Panc1 (cell line): ENCODE results near the gene TIE1. TPM values are rescaled to one million over a fixed set of nuclear protein-coding genes. Genes with fewer than 3 reads are reported as not detected.
A peak's percentile ranks its signal among the peaks of the same experiment; 100 is the strongest.

Experiments
- ATAC-seq: fragments of 200-7000 bp; cut with Tn5 transposase; 2 replicates; pipeline ENCODE4 v1.9.1; 2020; ENCODE audit warnings: mild to moderate bottlenecking, moderate library complexity
- BruUV-seq: library from RNA; stranded (reverse); fragments of 400-500 nt; replicated peaks from 2 replicates; lab custom pipeline; 2021; lab: Mats Ljungman, UMichigan
- CTCF ChIA-PET: fragments of 300-600 bp; sonication (Branson Sonifier 250); formaldehyde crosslinking; loops from one replicate; lab custom pipeline; 2022; ENCODE audit warnings: antibody characterized with exemption; lab: Charles Lee
- POLR2A ChIA-PET: fragments of 300-600 bp; sonication (Branson Sonifier 250); formaldehyde crosslinking; loops from one replicate; lab custom pipeline; 2022; ENCODE audit warnings: antibody characterized with exemption; lab: Charles Lee
- DNase-seq: peaks from one replicate; pipeline ENCODE4 v3.0.0-alpha.2; 2010; ENCODE audit warnings: low read depth, low spot score
- H3K27ac ChIP-seq: 2 replicates; pipeline ENCODE4 v1.5.1; 2011; ENCODE audit warnings: mild to moderate bottlenecking, low read length, inconsistent platforms
- H3K27me3 ChIP-seq: fragments of 200-500 bp; sonication (Bioruptor generic); 2 replicates; pipeline ENCODE4 v1.6.0; 2014; ENCODE audit warnings: low read length, inconsistent platforms; ENCODE audit not compliant: control insufficient read depth, insufficient read depth
- H3K36me3 ChIP-seq: fragments of 200-500 bp; sonication (Bioruptor generic); 2 replicates; pipeline ENCODE4 v1.5.1; 2014; ENCODE audit warnings: inconsistent platforms, mild to moderate bottlenecking, low read length, moderate library complexity; ENCODE audit not compliant: control insufficient read depth, insufficient read depth
- H3K4me1 ChIP-seq: 2 replicates; pipeline ENCODE4 v1.5.1; 2011; ENCODE audit warnings: inconsistent platforms, mild to moderate bottlenecking, low read length, moderate library complexity; ENCODE audit not compliant: control insufficient read depth, insufficient read depth
- H3K4me3 ChIP-seq, 2 experiments: 2 replicates each; pipeline ENCODE4 v1.5.1; 2011 to 2012; ENCODE audit warnings: low read depth in 2 of 2, low read length in 2 of 2, mild to moderate bottlenecking in 2 of 2, inconsistent platforms in 1 of 2, moderate library complexity in 1 of 2
- H3K9me3 ChIP-seq: fragments of 200-500 bp; sonication (Bioruptor generic); 2 replicates; pipeline ENCODE4 v1.5.1; 2014; ENCODE audit warnings: low read depth, mild to moderate bottlenecking, inconsistent platforms, low read length, moderate library complexity; ENCODE audit not compliant: control insufficient read depth, insufficient read depth
- POLR2AphosphoS5 ChIP-seq: IDR thresholded peaks from 2 replicates; pipeline ENCODE4 v1.6.1; 2012; ENCODE audit warnings: mild to moderate bottlenecking, low read depth, low read length, moderate library complexity
- REST ChIP-seq, 2 experiments: IDR thresholded peaks; 2 replicates each; pipeline ENCODE4 v1.6.1; 2011 to 2012; ENCODE audit warnings: low read depth in 2 of 2, control low read depth in 1 of 2, low read length in 1 of 2, mild to moderate bottlenecking in 1 of 2, moderate library complexity in 1 of 2; ENCODE audit not compliant: insufficient read depth in 1 of 2
- SIN3A ChIP-seq: IDR thresholded peaks from 2 replicates; pipeline ENCODE4 v1.6.1; 2012; ENCODE audit warnings: low read depth, mild to moderate bottlenecking, low read length, moderate library complexity, borderline replicate concordance; ENCODE audit not compliant: insufficient read depth
- TCF7L2 ChIP-seq: IDR thresholded peaks from 2 replicates; pipeline ENCODE4 v1.6.1; 2011; ENCODE audit warnings: mild to moderate bottlenecking, low read depth, low read length, inconsistent platforms
- in situ Hi-C: cut with HindIII; loops from 2 replicates; pipeline ENCODE4 v1.10.0; 2016; ENCODE audit warnings: low sequenced_read_pairs, low pct_unique_long_range_greater_than_20kb
- intact Hi-C: fragments of 100-400 bp; cut with micrococcal nuclease; formaldehyde crosslinking; loops from one replicate; pipeline ENCODE4 v1.10.0; 2022; ENCODE audit not compliant: unreplicated experiment
- total RNA-seq: library from RNA; stranded (reverse); gene quantifications from one replicate; pipeline ENCODE4 v1.2.1, GENCODE V29; 2021; ENCODE audit not compliant: unreplicated experiment
- TF ChIP-seq, protein P1 (sequence below): fragments of 450-650 bp; IDR thresholded peaks from 2 replicates; pipeline ENCODE4 v1.5.1; 2017; ENCODE audit warnings: mild to moderate bottlenecking

The TIE1 gene
- total RNA-seq, 1 experiment from 2014 or later = 0.28 TPM

DNA sequence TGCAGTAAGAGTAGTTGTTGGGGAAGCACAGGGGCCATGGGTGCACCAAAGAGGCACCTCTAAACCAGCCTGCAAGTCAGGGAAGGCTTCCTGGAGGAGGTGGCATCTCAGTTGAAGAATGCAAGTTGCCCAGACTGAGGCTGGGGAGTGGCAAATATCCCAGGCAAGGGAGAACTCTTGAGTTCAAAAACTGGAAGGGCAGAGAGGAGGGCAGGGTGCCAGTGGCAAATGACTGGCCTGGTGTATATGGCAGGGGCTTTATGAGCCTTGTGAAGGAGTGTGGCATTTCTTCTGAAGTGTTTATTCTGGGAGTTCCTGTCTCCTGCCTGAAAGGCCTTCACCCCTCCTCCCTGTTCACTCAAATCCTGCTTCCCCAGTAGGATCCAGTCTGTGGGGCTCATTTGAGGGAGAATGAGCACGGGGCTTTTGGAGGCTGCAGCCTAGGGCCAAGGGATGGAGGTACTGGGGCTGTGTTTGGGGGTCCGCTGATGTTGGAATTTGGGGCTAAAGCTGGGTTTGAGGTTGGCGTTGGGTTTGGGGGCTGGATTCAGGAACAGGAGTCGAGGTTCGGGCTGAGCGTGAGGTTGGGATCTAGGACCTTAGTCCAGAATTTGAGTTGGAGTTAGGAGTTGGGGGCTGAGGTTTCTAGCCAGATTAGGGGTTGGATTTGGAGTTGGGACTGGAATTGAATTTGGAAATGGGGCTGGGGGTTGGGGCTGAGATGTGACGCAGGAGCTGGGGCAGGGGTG lies 31.0 kb upstream of the TIE1 start, which contains the start of gene TMEM125:
TMEM125 (plus strand) TSS at position 357 of the 749 bp plus-strand sequence. CDS start 2,740 bp downstream, outside the sequence.
- ATAC-seq = peak; percentile 39; the same call in 1 of the 2 replicates
- in situ Hi-C loops = no loop called here
- no peak within 1 kb of the TSS for H3K27ac ChIP-seq
- no peak within 1 kb of the TSS for H3K4me3 ChIP-seq
- BruUV-seq = no TSS peak
- no peaks in the 10 kb centered on the region for H3K27me3 ChIP-seq
- H3K4me1 ChIP-seq = no peaks in the 10 kb centered on the region
- no peak for DNase-seq
- TF ChIP-seq REST (IDR thresholded peaks at IDR 0.05; ENCODE audit: insufficient read depth in 1 of 2, low read depth in 2 of 2, low read length in 1 of 2) = no peak
- TF ChIP-seq POLR2AphosphoS5 = no peak
- TF ChIP-seq, protein P1, sequence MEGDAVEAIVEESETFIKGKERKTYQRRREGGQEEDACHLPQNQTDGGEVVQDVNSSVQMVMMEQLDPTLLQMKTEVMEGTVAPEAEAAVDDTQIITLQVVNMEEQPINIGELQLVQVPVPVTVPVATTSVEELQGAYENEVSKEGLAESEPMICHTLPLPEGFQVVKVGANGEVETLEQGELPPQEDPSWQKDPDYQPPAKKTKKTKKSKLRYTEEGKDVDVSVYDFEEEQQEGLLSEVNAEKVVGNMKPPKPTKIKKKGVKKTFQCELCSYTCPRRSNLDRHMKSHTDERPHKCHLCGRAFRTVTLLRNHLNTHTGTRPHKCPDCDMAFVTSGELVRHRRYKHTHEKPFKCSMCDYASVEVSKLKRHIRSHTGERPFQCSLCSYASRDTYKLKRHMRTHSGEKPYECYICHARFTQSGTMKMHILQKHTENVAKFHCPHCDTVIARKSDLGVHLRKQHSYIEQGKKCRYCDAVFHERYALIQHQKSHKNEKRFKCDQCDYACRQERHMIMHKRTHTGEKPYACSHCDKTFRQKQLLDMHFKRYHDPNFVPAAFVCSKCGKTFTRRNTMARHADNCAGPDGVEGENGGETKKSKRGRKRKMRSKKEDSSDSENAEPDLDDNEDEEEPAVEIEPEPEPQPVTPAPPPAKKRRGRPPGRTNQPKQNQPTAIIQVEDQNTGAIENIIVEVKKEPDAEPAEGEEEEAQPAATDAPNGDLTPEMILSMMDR = no peak
- TF ChIP-seq SIN3A = no peak
- TF ChIP-seq TCF7L2 = no peak
- no peaks in the 10 kb centered on the region for H3K36me3 ChIP-seq
- intact Hi-C loops = no loop called here
- no peaks in the 10 kb centered on the region for H3K9me3 ChIP-seq
- ChIA-PET CTCF (no interaction called here), POLR2A (no interaction called here)

DNA sequence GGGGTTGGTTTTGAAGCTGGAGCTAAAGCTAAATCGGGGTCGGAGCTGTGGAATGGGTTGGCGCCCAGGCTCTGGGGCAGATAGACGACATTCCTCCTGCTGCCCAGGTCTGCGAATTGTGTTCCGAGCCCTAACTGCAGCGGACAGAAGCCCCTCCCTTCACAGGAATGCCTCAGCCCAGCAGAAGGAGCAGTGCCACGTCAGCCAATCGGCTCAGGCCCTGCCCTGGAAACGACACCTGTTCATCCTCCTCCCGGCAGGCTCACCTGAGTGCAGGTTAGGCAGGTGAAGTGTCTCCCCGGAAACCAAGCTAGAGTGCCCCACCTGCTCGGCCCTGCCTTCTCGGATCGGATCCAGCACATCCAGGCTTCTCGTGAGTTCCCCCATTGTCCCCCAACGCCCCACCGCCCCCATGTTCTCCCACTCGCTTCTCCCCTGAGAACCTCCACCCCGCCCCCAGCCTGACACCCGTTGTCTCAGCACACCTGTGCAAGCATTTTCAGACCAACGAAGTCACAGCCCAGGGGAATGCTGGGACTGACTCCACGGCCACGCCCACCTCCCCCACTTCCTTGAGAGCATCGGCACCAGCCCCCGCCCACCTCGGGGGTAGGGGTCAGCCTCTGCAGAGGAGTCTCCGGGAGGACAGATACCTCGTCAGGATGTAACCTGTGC lies 30.2 kb upstream of the TIE1 start:
- Histone ChIP-seq H3K4me1 (no peaks in the 10 kb centered on the region), H3K27me3 (no peaks in the 10 kb centered on the region), H3K36me3 (no peaks in the 10 kb centered on the region), H3K27ac (no peak overlapping the region), H3K4me3 (no peak overlapping the region), H3K9me3 (no peaks in the 10 kb centered on the region)
- intact Hi-C loops (no loop called here), in situ Hi-C loops (no loop called here)
- DNase-seq = no peak
- TF ChIP-seq TCF7L2 = no peak
- TF ChIP-seq POLR2AphosphoS5 = no peak
- TF ChIP-seq REST (IDR thresholded peaks at IDR 0.05; ENCODE audit: insufficient read depth in 1 of 2, low read depth in 2 of 2, low read length in 1 of 2) = no peak
- TF ChIP-seq SIN3A = no peak
- TF ChIP-seq, protein P1 = no peak
- no TSS peak for BruUV-seq
- ChIA-PET CTCF (no interaction called here), POLR2A (no interaction called here)
- ATAC-seq = no peak
